GM12891 (cell line): Measurements from ENCODE around the gene PCDH1.
"Not testable (repeated sequence)": the region's sequence is repeated elsewhere in the genome, so short reads cannot be mapped to it uniquely, and the experiment has no call there.

Experiments used
- POLR2A ChIP-seq: IDR thresholded peaks from 2 replicates; pipeline ENCODE4 v1.6.1; 2011; ENCODE audit warnings: low read depth, low read length, control low read depth
- POLR2AphosphoS5 ChIP-seq: IDR thresholded peaks from 2 replicates; pipeline ENCODE4 v1.6.1; 2011; ENCODE audit warnings: low read depth, low read length, control low read depth
- SPI1 ChIP-seq: IDR thresholded peaks from 2 replicates; pipeline ENCODE4 v1.6.1; 2011; ENCODE audit warnings: low read depth, low read length, control low read depth
- TAF1 ChIP-seq: IDR thresholded peaks from 2 replicates; pipeline ENCODE4 v1.6.1; 2011; ENCODE audit warnings: low read depth, low read length, control low read depth

GRCh38 chr5:141820686-141821085 is 57.5 kb downstream of the PCDH1 start:
- not testable (repeated sequence) for TF ChIP-seq POLR2A, POLR2AphosphoS5, TAF1, SPI1
